PC-3 (cell line): ENCODE measurements around the gene PLCE1. TPM values are rescaled to one million over a fixed set of nuclear protein-coding genes. Genes with fewer than 3 reads are reported as not detected.

Experiments
- ATAC-seq: fragments of 200-7000 bp; cut with Tn5 transposase; 2 replicates; pipeline ENCODE4 v1.9.1; 2020; ENCODE audit warnings: mild to moderate bottlenecking, moderate library complexity
- BruUV-seq: library from RNA; stranded (reverse); fragments of 400-500 nt; replicated peaks from 2 replicates; lab custom pipeline; 2021; lab: Mats Ljungman, UMichigan
- CTCF ChIA-PET: fragments of 300-600 bp; sonication (Branson Sonifier 250); formaldehyde crosslinking; loops from one replicate; lab custom pipeline; 2022; ENCODE audit warnings: antibody characterized with exemption; lab: Charles Lee
- POLR2A ChIA-PET: fragments of 300-600 bp; sonication (Branson Sonifier 250); formaldehyde crosslinking; loops from one replicate; lab custom pipeline; 2022; ENCODE audit warnings: antibody characterized with exemption; ENCODE audit not compliant: unreplicated experiment; lab: Charles Lee
- DNase-seq: peaks from one replicate; pipeline ENCODE4 v3.0.0-alpha.2; 2015
- H2AFZ ChIP-seq: fragments of 300-600 bp; sonication (generic); 2 replicates; pipeline ENCODE4 v1.6.0; 2016; ENCODE audit warnings: antibody characterized with exemption, low read length
- H3F3A ChIP-seq: fragments of 300-600 bp; sonication (generic); one replicate; pipeline ENCODE4 v1.6.0; 2017; ENCODE audit warnings: antibody characterized with exemption, low read length, control low read depth, mild to moderate bottlenecking; ENCODE audit not compliant: unreplicated experiment
- H3K27ac ChIP-seq: fragments of 300-600 bp; sonication (generic); 2 replicates; pipeline ENCODE4 v1.5.1; 2016; ENCODE audit warnings: mild to moderate bottlenecking, low read length
- H3K27me3 ChIP-seq: fragments of 300-600 bp; sonication (generic); 2 replicates; pipeline ENCODE4 v1.6.1; 2016; ENCODE audit warnings: low read length, mixed read lengths
- H3K36me3 ChIP-seq: fragments of 300-600 bp; sonication (generic); 2 replicates; pipeline ENCODE4 v1.6.1; 2016; ENCODE audit warnings: low read depth, mixed run types, low read length, mixed read lengths
- H3K4me1 ChIP-seq: fragments of 300-600 bp; sonication (generic); 2 replicates; pipeline ENCODE4 v1.5.1; 2016; ENCODE audit warnings: low read length; ENCODE audit not compliant: insufficient read depth
- H3K4me2 ChIP-seq: fragments of 300-600 bp; sonication (generic); 2 replicates; pipeline ENCODE4 v1.6.0; 2016; ENCODE audit warnings: low read length
- H3K4me3 ChIP-seq: fragments of 300-600 bp; sonication (generic); 2 replicates; pipeline ENCODE4 v1.5.1; 2016; ENCODE audit warnings: mild to moderate bottlenecking, low read length, mixed read lengths
- H3K79me2 ChIP-seq: fragments of 300-600 bp; sonication (generic); 2 replicates; pipeline ENCODE4 v1.6.1; 2017; ENCODE audit warnings: low read length, mixed read lengths
- H3K9ac ChIP-seq: fragments of 300-600 bp; sonication (generic); 2 replicates; pipeline ENCODE4 v1.6.0; 2016; ENCODE audit warnings: mild to moderate bottlenecking, low read length
- H3K9me2 ChIP-seq: fragments of 300-600 bp; sonication (generic); replicated peaks from 2 replicates; pipeline ENCODE4 v1.6.1; 2016; ENCODE audit warnings: mixed run types, low read length, mixed read lengths
- H3K9me3 ChIP-seq: fragments of 300-600 bp; sonication (generic); 2 replicates; pipeline ENCODE4 v1.6.1; 2016; ENCODE audit warnings: low read length, mixed read lengths
- H4K20me1 ChIP-seq: fragments of 300-600 bp; sonication (generic); 2 replicates; pipeline ENCODE4 v1.6.1; 2016; ENCODE audit warnings: low read length, mixed read lengths
- CTCF ChIP-seq: fragments of 300-600 bp; sonication (generic); conservative IDR thresholded peaks from 2 replicates; pipeline ENCODE4 v1.5.1; 2017; ENCODE audit warnings: antibody characterized with exemption, low read depth, mild to moderate bottlenecking, low read length
- EZH2 ChIP-seq: fragments of 300-600 bp; sonication (generic); IDR thresholded peaks from one replicate; pipeline ENCODE4 v1.6.1; 2017; ENCODE audit warnings: antibody characterized with exemption, mild to moderate bottlenecking, low read length; ENCODE audit not compliant: unreplicated experiment
- EZH2phosphoT487 ChIP-seq: fragments of 300-600 bp; sonication (generic); IDR thresholded peaks from 2 replicates; pipeline ENCODE4 v1.6.1; 2018; ENCODE audit warnings: mild to moderate bottlenecking, antibody characterized with exemption, low read length, borderline replicate concordance
- intact Hi-C: fragments of 100-400 bp; cut with micrococcal nuclease; formaldehyde crosslinking; loops from 2 replicates; pipeline ENCODE4 v1.9.0; 2023
- total RNA-seq: library from RNA; depleted of rRNA; stranded (reverse); fragments of >200 nt; gene quantifications from 2 replicates; pipeline ENCODE4 v1.2.3, GENCODE V29; 2014

Gene PLCE1
- total RNA-seq, 1 experiment from 2014 or later, result 11.4 TPM

DNA sequence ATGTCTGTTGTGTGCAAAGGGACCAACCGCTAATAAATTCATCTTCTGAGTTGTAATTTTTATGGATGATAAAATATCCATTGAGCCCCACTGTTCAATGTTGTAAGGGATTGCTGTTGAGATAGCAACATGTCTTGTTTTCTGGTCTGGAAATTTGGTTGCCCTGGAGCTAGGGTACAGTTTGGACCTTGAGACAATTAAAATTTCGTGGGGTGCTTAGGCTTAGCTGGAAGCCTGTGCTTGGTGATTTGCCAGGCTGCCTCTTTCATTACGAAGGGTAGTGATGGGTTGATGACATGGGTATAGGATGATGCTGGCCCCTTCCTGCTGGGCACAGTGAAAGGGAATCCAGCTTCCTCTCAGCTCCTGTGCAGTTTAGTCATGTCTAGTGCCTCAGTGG, 43.6 kb downstream of the PLCE1 start:
- Histone ChIP-seq H3F3A (peaks cover 3% of the 10 kb centered on the region), H2AFZ (no peak overlapping the region), H3K4me1 (peaks cover 47% of the 10 kb centered on the region), H3K79me2 (peaks cover 44% of the 10 kb centered on the region), H3K9me3 (no peaks in the 10 kb centered on the region), H3K9ac (no peak overlapping the region), H4K20me1 (no peaks in the 10 kb centered on the region), H3K9me2 (no peaks in the 10 kb centered on the region), H3K4me2 (peak overlapping the region; percentile 37; the same call in 1 of the 2 replicates), H3K36me3 (peaks cover 5% of the 10 kb centered on the region; the same call in 1 of the 2 replicates), H3K27me3 (no peaks in the 10 kb centered on the region), H3K27ac (no peak overlapping the region), H3K4me3 (no peak overlapping the region)
- DNase-seq, result no peak
- POLR2A ChIA-PET, result interaction anchor here (0.6 kb wide), 1 partner anchor 1576 kb away, joined by 3 read pairs; no protein-coding TSS in a partner anchor
- intact Hi-C loops, result no loop called here
- BruUV-seq, result no TSS peak
- no peak for ATAC-seq
- TF ChIP-seq EZH2phosphoT487 (no peak), CTCF (no peak), EZH2 (no peak)
- CTCF ChIA-PET, result no interaction called here

DNA sequence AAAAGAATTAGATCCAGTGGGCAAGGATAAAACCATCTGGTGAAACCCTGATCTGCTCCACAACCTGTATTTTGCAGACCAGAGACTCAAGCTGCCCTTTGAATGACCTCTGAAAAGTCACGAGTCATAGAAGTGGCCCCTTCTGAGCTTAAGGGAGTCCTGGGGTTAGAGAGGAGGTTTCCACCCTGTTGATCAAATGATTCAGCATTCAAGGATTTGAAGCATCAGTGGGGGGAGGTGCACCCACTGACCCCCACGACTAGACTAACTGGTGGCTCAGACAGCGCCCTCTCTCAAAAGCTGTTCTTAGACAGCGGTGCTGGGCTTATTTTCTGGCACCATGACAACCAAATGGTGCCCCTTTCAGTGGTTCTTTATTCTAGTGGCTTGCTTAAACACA, 44.3 kb downstream of the PLCE1 start:
- ATAC-seq (no peak; the same call in 1 of the 2 replicates), DNase-seq (peak; percentile 75)
- ChIA-PET CTCF (no interaction called here), POLR2A (no interaction called here)
- no peak overlapping the region for H3K9ac ChIP-seq
- no TSS peak for BruUV-seq
- intact Hi-C loops, result no loop called here
- H4K20me1 ChIP-seq, result no peaks in the 10 kb centered on the region
- H3F3A ChIP-seq, result peaks cover 3% of the 10 kb centered on the region
- H3K4me2 ChIP-seq, result peak overlapping the region; percentile 37
- H3K79me2 ChIP-seq, result peaks cover 44% of the 10 kb centered on the region
- no peaks in the 10 kb centered on the region for H3K9me3 ChIP-seq
- H3K4me1 ChIP-seq, result peaks cover 52% of the 10 kb centered on the region
- H3K36me3 ChIP-seq, result peaks cover 3% of the 10 kb centered on the region; the same call in 1 of the 2 replicates
- H3K4me3 ChIP-seq, result no peak overlapping the region
- no peaks in the 10 kb centered on the region for H3K9me2 ChIP-seq
- H3K27ac ChIP-seq, result peak overlapping the region; percentile 25; the same call in 1 of the 2 replicates
- TF ChIP-seq EZH2 (no peak), CTCF (peak; percentile 13; the same call in 1 of the 2 replicates)
- H3K27me3 ChIP-seq, result no peaks in the 10 kb centered on the region
- no peak overlapping the region for H2AFZ ChIP-seq

GRCh38 chr10:94041206-94041605, 47.5 kb downstream of the PLCE1 start:
- Histone ChIP-seq H2AFZ (no peak overlapping the region), H3K4me1 (peaks cover 65% of the 10 kb centered on the region), H3K79me2 (peaks cover 66% of the 10 kb centered on the region), H3K27me3 (no peaks in the 10 kb centered on the region), H4K20me1 (no peaks in the 10 kb centered on the region), H3K4me2 (peak overlapping the region; percentile 80), H3K36me3 (no peaks in the 10 kb centered on the region), H3K9me3 (no peaks in the 10 kb centered on the region), H3K27ac (peak overlapping the region; percentile 98), H3K9me2 (no peaks in the 10 kb centered on the region), H3K4me3 (no peak overlapping the region; the same call in 1 of the 2 replicates), H3K9ac (peak overlapping the region; percentile 77), H3F3A (peaks cover 8% of the 10 kb centered on the region)
- ChIA-PET CTCF (interaction anchor here (0.6 kb wide), 1 partner anchor 125 kb away, joined by 5 read pairs; no protein-coding TSS in a partner anchor), POLR2A (no interaction called here)
- TF ChIP-seq EZH2, result no peak
- DNase-seq, result no peak
- BruUV-seq, result no TSS peak
- no peak for ATAC-seq
- intact Hi-C loops, result no loop called here
